Frontal cortex (tissue), 4 donors: Measurements from ENCODE around the gene CSTF1. TPM values are rescaled to one million over a fixed set of nuclear protein-coding genes. Genes with fewer than 3 reads are reported as not detected.

Source experiments
- DNase-seq, 2 donors: peaks; one replicate each; pipeline ENCODE4 v3.0.0; 2012; ENCODE audit warnings: low spot score in 2 of 2
- FAIRE-seq: peaks from 2 replicates; lab custom pipeline; 2012; peaks lifted over from hg19 to GRCh38; lab: Jason Lieb, UNC
- total RNA-seq: library from RNA; depleted of rRNA; stranded (reverse); fragments of >200 nt; gene quantifications from one replicate; pipeline ENCODE4 v1.2.3, GENCODE V29; 2014
- donor health status: control.
- donor health status: control.
- donor health status: control.

Gene CSTF1
- total RNA-seq = 27.7 TPM

DNA sequence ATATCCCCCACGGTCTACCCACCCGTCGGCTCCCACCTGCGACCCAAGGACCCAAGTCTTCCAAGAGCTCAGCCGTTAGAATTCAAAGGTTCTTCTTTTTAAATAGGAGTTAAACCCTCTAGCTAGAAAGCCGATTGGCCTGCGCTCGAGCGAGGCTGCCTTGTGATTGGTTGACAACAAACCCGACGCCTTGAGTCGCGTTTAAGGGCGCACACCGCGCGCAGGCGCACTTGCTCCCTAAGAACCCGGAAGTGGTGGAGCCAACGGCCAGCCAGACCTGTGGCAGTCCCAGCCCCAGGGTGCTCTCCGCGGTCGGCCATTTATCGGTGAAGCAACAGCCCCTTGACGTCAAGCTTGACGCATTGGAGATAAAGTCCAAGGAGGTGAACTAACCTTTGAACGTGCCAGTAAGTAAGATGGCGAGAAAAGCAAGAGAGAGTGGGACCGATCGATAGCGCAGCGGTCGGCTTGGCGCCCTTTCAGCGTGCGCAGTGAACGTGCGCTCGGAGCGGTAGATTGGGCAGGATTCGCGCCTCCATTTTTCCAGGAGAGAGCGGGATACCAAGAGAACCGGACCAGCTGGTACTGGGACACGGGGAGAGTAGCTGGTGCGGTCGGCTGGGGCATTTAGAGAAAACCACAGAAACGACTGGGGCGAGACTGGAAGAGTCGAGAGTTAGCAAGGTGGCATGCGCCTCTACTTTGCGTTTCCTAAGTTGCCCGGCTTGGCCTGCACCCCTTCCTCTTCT, at the start of gene CSTF1, which contains the start of gene AURKA:
CSTF1 (plus strand) TSS at position 514 of the 749 bp plus-strand sequence. CDS start 2,908 bp downstream, outside the sequence.
AURKA (minus strand) TSS at position 84 of the 749 bp plus-strand sequence. CDS start 4,018 bp downstream, outside the sequence.
- DNase-seq = peak; percentile 83 to 97

DNA sequence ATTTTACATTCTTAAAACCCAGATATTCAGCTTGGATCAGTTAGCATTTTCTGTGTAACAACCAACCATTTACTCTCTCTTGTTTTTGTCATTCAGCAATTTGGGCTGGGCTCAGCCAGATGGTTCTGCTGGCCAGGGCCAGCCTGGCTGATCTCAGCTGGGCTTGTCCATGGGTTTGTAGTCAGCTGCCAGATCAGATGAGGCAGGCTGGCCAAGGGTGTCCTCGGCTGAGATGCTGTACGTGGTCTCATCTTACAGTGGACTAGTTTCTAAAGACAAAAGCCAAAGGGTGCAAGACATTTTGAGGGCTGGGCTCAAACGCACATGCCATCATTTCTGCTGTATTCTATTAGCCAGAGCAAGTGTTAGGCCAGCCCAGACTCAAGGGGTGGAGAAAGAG, 49.7 kb upstream of the CSTF1 start:
- DNase-seq = no peak
- no peak for FAIRE-seq

More for the DNA sequence above, at the start of gene CSTF1, which contains the start of gene AURKA:
- FAIRE-seq = no peak

DNA sequence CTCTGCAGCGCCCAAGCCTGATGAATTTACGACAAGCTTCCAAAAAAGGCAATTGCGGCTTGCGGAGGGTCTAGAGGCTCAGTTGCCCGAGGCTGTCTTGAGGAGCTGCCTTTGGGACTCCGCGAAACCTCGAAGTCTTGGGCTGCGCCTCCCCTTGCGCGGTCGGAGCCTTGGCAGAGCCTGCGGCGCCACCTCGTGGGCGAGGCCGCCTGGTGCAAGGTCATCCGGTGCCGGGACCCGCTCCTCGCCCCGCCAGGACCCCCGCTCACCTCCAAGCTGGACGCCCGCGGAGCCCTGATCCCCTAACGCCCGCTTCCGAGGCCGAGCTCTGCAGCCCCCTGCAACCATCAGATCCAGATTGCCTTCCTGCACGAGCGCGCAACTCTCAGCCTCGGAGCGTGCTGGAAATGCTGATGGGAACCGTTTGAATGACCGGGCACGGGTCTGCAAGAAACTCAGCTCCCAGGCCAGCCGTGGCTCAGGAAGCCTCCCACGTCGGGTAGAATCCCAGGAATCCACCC, 48.5 kb upstream of the CSTF1 start:
- DNase-seq (peak in 1 of 2 donors; percentile 68), FAIRE-seq (no peak)

DNA sequence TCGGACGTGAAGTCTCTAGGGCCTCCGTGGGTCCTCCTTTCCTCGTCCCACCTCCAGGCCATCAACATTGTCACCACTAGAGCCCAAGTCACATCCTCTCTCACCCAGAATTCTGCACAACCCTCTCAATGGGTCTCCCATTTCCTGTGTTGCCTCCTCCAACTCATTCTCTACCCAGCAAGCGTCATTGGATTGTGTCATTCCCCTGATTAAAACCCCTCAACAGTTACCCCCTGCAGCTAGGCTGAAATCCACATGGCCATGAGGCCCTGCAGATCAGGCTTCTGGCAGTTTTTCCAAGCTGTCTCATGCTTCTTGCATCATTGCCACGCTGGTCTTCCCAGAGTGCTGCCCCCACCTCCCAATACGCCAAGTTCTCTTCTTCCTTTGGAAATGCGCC, 46.5 kb upstream of the CSTF1 start:
- DNase-seq (no peak), FAIRE-seq (no peak)

DNA sequence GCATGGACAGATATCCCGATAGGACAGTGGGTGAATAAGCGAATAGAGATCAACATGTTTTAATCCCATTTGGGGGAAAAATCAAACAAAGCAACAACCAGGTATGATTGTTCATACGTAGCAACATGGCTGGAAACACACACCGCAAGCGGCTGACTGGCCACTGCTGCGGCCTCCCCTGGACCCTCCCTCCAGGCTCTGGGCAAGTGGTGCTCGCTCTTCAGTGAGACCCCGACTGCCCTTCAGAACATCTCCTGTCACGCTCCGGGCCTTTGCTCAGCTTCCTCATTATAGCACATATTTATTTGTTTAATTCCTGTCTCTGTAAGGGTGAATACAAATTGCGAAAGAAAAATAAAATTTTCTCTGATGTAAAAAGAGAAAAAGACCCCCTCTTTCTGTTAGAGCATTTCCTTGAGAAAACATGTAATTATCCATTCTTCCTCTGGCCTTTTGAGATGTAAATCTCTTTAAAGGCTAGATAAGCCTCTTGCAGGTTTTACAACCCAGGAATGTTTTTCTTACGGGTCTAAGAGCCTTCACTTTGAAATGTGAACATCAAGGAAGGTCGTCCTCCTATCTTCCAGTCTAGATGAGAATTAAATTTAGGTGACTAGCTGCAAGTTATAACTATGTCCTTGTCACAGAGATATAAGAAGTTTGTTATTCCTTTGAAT, 44.7 kb upstream of the CSTF1 start:
- DNase-seq = no peak
- FAIRE-seq = no peak

DNA sequence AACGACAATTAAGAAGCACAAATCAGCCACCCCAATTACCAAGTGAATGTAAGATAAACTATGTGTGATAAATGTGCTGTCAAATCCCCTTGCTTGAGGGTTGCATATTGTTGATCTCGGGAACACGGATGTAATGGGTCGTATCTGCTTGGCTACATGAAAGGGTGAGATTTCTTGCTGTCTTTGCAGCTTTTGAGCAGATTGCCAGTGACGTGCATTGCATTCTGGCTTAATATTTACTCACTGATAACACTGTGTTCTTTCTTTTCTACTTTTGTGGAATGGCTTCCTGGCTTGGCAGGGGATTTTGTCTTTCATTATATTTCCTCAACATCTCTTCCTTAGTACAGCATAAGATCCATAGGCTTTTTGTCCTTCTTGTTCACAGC, 44.1 kb upstream of the CSTF1 start:
- DNase-seq (no peak), FAIRE-seq (no peak)

DNA sequence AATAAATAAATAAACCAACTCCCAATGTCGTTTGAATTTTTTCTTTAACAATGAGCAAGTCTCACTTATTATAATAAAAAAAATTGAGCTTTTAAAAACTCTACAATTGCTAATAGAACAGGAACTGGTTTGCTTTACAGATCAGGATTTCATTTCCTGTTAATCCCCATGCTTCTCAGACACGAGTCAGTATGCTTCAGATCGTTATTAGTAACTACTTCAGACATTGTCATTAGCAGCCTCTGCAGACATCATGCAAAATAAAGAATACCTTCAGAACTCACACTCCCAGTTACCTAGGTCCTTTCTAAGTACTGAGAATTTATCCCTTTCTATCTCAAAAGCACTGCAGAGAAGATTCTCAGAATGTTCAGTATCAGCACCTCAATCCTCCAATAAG, 43.7 kb upstream of the CSTF1 start:
- no peak for DNase-seq
- no peak for FAIRE-seq

DNA sequence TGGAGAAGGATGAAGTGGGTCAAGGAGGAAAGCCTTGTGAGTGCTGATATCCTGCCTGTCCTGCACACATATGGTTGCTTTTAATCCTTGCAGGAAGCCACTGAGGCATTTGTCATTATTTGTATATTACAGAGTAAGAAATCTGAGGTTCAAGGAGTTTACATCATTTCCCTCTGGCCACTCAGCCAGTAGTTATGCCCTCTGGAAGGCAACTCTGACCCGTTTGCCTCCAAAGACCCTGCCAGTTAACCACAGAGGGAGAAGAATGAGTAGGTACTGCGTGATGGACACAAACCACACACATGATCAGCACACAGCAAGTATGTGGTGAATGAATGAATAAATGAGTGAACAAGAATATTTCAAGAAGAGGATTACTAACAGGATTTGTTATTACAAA, 41.6 kb upstream of the CSTF1 start:
- DNase-seq (no peak), FAIRE-seq (no peak)

DNA sequence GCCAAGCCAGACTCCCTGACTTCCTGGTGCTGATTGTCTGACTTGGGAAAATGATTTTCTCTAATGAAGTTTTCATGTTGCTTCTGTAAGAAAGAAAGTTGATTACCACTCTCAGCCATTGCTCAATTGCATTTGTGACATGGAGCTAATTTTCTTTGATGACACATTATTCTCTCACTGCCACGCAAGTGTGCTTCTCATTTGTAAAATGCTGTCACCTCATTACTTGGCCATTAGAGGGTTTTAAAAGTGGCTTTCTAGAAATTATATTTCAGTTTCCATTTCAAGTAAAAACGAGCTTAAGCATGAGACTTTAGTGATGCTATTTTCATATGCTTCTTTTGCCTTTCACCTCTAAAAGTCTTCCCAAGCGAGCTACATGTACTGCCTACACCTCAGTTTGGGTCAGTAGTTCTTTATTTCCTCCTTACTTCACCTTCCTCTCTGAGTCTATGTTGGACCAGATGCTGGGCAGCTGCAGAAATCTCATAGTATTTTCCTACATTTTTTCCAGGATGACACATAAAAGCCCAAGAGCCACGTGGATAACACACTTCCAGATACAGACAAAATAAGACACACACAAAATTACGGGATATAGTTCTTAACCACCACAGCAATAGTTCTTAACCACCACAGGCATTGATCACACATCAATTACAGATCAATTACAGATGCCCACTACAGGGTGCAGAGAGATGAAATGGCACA, 39.9 kb upstream of the CSTF1 start:
- DNase-seq (no peak), FAIRE-seq (no peak)

DNA sequence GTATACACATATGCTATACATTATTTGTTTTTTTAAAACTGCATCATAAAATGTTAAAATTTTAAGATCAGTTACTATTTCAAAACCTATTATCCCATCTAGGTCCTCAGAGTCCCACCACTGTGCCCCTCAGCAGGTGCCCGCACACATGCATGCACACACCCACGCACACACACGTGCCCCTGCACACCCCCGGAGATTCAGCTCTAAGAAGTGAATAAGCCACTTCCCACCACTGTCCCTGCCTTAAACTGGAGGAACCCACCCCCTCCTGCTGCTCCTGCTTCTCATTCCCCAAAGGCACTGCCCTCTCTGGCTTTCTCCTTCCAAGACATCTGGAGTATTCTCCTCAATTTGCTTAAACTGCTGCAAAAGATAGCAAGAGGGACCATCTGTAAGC, 39.1 kb upstream of the CSTF1 start:
- FAIRE-seq = no peak
- DNase-seq = no peak

DNA sequence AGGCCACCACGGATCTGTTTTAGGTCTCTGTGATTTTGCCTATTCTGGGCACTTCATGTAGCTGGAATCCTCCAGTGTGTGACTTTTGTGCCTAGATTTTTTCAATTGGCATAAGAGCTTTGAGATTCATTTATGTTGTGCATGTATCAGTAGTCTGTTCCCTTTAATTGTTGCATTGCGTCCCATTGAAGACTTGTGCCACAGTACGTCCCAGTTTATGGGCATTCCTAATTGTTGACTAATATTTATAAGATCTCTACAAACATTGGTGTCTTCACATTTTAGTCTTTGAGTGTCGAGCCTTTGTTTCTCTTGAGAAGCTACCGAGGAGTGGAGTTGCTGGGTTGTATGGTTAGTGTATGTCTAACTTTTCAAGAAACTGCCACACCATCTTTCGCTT, 34.4 kb upstream of the CSTF1 start:
- FAIRE-seq (no peak), DNase-seq (no peak)

DNA sequence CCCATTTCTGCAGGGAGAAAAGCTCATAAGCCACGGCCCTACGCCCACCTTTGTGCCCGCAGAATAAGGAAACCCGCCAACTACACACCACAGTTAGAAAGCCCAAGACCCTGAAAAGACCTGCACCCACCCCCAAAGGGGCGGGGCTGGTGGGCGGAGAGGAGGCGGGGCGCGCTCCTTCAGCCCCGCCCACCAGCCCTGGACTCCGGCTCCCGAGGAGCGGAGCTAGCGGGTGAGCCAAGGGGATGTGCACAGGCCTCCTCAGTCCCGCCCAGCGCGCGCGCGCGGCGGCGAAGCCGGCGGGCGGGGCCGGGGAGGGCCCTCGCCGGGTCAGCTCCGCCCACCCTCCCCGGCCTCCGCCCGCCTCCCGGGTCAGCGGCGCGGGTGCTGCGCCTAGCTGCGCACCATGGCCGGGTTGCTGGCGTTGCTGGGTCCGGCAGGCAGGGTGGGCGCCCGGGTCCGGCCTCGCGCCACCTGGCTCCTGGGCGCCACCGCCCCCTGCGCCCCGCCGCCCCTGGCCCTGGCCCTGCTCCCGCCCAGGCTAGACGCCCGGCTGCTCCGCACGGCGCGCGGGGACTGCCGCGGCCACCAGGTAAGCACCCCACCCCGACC, 33.7 kb upstream of the CSTF1 start, which contains the start of gene FAM210B:
FAM210B (plus strand) TSS at position 375 of the 612 bp plus-strand sequence; CDS start at position 407, 32 bp downstream.
- FAIRE-seq = no peak
- DNase-seq = peak; percentile 93 to 97

DNA sequence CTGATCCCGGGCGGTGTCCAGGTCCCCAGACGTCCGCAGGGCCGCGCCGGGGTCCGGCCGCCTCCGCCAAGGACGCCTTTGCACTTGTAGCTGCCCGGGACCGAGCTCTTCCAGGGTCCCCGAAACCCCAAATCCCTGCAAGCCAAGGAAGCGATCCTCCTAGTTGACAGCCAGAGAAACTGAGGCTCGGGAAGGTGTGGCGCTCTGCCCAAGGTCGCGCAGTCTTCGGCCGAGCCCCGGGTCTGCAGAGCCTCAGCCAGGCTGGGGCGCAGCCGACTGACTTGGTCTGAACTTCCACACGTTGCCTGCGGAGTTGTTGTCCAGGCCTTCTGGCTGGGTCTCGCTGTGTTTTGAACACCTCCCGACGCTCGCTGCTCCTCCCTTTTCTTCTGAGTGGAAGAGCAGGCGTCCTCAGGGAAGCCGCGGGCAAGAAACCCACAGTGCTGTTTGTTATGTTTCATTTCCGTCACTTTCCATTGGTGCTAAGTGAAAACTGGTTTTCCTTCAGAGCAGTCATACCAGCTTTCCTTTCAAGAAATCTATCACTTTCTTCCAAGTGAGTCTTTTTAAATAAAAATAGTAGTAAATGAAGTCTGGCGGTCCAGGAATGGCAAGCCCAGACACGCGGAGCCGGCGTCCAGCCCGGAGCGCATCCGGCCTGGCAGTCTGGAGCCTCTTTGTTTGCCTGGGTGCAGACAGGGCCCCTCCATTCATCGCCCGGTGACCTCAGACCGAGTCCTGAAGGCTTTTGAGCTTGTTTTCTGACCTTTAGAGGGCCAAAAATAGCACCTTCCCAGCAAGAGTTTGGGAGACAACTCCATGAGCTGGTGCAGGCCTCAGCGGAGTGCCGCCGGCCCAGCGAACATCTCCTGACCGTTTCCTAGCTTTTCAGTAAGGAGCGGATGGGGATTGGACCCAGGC, 33.0 kb upstream of the CSTF1 start:
- FAIRE-seq (no peak), DNase-seq (peak in 1 of 2 donors; percentile 46)

DNA sequence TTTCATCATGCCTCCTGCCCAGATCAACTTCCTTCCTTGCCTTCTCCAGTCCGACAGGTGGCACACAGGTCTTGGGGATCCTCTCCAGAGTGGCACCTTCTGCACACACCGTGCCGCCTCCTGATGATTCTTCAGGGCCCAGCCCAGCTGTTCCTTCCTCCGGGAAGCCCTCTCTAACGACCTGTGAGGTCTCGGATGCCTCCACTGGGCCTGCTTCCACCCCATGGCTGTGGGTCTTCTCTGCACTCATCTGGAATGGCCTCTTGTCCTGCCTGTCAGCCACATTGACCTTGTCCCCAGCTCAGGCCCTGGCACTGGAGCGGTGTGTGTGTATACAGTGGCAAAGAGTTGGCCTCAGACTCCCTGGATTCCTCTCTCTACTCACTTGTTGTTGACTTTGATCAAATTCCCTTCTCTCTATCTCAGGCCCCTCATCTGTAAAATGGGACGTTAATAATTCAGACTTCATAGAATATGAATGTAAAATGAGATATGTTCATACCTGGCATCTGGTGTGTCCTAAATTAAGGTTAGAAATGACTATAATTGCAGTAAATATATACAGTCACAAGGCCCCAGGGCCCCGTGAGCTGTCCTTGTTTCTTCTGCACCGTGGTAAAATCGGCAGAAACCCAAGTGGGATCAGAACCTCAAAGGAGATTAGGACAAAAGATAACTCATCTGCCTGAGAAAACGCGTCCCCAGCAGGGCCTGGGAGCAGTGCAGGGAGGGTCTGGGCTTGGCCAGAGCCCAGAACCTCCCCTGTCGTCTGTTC, 32.1 kb upstream of the CSTF1 start:
- no peak for DNase-seq

DNA sequence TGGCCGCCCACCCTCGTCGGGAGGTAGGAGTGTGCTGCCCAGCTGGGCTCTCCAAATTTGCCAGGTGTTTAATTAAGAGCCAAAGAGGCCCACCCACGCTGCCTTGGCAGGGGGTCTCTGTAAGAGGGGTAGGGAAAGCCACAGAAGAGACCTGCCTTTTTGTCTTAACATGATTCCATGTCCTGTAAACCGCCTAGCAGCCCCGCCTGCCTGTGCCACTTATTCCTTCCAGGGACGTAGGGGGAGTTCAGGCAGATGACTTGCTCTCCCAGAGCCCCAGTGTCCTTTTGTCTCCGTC, 31.6 kb upstream of the CSTF1 start:
- no peak for DNase-seq
- FAIRE-seq = no peak

More for the DNA sequence above, 32.1 kb upstream of the CSTF1 start:
- no peak for FAIRE-seq

DNA sequence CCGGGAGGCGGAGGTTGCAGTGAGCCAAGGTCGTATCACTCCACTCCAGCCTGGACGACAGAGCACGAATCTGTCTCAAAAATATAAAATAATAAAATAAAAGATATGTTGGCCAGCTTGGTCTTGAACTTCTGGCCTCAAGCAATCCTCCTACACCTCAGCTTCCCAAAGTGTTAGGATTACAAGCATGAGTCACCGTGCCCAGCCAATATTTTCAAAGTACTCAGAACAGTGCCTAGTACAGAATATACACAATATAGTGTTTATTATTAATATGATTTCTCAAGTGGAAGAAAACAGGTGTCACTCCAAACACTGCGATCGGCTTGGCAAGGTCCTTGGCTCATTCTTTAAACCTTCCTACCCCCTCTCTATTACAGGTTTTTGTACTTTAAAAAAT, 30.5 kb upstream of the CSTF1 start:
- no peak for FAIRE-seq
- DNase-seq = no peak

DNA sequence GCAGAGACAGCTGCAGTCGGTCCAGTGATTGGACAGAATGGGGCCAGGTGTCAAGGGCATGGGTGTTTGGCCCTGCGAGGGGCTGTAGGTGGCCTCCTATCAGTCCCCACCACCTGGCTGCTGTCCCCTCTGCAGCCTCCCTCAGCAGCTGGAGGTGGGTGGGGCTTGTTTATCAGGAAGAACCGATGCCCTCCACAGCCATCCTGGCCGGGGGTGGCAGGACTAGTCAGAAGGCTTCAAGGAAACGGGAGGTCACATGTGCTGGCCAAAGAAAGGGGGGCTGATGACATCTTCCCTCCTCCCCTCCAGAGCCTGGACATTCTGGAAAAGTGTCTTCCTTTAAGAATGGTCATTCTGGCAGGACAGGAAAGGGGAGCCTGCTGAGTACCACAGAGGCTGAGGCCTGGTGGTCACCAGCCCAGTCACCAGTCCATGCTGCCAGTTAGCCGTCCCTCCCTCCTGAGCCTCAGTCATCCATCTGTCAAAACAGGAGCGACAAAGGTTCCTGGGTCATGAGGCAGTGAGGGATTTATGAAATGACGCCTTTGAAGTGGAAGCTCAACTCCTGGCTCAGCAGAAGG, 29.5 kb upstream of the CSTF1 start:
- no peak for FAIRE-seq
- DNase-seq = no peak

DNA sequence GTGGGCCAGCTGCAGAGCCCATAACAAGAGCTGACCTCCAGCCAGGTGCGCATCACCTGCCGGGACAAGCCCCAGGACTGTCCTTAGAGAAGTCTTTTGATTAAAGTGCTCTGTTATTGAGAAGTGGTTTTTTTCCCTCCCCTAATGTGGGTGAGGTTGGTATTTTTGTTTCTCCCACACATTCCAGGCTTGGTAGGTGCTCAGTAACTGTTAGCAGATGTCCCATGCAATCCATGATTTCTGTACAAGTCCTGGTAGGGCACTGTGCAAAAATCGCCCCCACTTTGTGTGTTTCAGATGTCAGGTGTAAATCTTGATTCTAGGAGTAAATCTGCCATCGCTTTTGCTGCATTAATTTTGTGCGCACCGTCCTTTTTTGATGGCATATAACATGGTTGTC, 29.0 kb upstream of the CSTF1 start:
- FAIRE-seq (no peak), DNase-seq (no peak)
